ENCODE measurements around the gene ST7.

The ST7 gene

GRCh38 chr7:117067340-117067739 lies 114.0 kb downstream of the ST7 start:
- no peak overlapping the region for H3K27ac ChIP-seq
- TF ChIP-seq CTCF (IDR thresholded peaks at IDR 0.05) (no peak), ZFX (IDR thresholded peaks at IDR 0.05; ENCODE audit: borderline replicate concordance) (no peak)

- no peak for TF ChIP-seq ZFX (IDR thresholded peaks at IDR 0.05; ENCODE audit: borderline replicate concordance)
- TF ChIP-seq CTCF (IDR thresholded peaks at IDR 0.05) = no peak
- no peak overlapping the region for H3K27ac ChIP-seq
Observed at GRCh38 chr7:117068511-117069145, 115.3 kb downstream of the ST7 start.

DNA sequence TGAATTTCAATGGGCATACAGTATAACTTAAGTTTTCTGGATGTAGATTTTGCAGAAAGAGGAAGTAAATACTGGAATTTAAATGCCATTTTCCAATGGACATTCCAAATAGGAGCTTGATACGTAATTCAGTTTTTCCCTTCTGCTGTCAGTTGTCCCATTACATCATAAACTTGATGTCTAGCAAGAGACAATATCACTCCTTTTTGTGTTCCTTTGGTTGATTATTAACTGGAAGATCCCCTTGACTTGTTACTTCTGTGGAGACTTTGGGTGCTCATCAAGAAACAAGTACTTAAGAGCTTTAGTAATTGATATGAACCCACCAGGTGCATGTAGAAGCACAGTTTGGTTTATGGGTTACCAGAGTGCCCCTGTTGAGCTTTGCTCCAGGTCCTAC lies 116.1 kb downstream of the ST7 start:
- no peak for TF ChIP-seq CTCF (IDR thresholded peaks at IDR 0.05)
- no peak for TF ChIP-seq ZFX (IDR thresholded peaks at IDR 0.05; ENCODE audit: borderline replicate concordance)
- no peak overlapping the region for H3K27ac ChIP-seq

- H3K27ac ChIP-seq = no peak overlapping the region
- no peak for TF ChIP-seq ZFX (IDR thresholded peaks at IDR 0.05; ENCODE audit: borderline replicate concordance)
Observed at GRCh38 chr7:117071551-117071950, 118.2 kb downstream of the ST7 start.

DNA sequence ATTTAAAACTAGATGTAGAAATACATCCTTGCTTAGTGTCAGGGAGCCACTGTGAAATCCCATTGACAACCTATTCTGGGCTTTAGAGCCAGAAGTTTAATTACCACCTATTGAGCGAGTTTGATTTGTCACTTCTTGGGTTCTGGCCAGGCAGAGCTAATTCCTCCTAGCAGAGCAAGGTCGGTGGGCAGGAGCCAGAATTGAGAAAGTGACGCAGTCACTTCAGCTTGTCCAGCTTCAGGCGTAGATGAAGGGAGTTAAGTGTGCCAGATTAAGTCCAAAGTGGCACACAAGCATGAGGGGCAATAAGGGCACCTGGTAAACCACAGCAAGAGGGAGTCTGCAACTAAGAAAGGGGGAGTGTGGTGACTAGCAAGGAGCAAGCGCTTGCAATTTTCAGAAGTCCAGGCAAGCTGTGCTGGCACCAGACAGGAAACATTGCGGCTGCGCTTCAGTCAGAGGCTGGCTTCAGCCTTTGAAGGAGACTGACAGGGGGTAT lies 119.4 kb downstream of the ST7 start:
- TF ChIP-seq CTCF (IDR thresholded peaks at IDR 0.05) = no peak
- TF ChIP-seq ZFX (IDR thresholded peaks at IDR 0.05; ENCODE audit: borderline replicate concordance) = no peak
- H3K27ac ChIP-seq = no peak overlapping the region

GRCh38 chr7:117074378-117074777 lies 121.1 kb downstream of the ST7 start:
- no peak overlapping the region for H3K27ac ChIP-seq
- TF ChIP-seq ZFX (IDR thresholded peaks at IDR 0.05; ENCODE audit: borderline replicate concordance) (no peak), CTCF (IDR thresholded peaks at IDR 0.05) (no peak)

- H3K27ac ChIP-seq = no peak overlapping the region
- TF ChIP-seq CTCF (IDR thresholded peaks at IDR 0.05) = no peak
- TF ChIP-seq ZFX (IDR thresholded peaks at IDR 0.05; ENCODE audit: borderline replicate concordance) = no peak
Observed at GRCh38 chr7:117075934-117076333, 122.6 kb downstream of the ST7 start.

Measured in 22Rv1 (cell line).